ENCODE measurements around the gene MINK1.
"Not testable (repeated sequence)": the region's sequence is repeated elsewhere in the genome, so short reads cannot be mapped to it uniquely, and the experiment has no call there.

MINK1 gene

DNA sequence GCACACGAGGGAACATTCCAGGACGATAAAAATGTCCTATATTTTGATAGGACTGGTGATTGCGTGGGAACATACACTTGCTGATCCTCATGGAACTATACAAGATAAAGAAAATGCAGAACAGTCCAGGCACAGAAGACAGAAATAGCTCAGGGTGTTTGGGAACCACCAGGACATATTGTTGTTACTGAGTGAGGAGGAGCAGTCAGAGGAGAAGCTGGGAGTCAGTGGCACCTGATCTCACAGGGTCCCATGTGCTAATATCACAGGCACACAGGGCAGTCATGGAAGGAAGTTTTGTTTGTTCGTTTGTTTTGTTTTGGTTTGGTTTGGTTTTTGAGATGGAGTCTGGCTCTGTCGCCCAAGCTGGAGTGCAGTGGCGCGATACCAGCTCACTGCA is 20.4 kb upstream of the MINK1 start:
- no peak for DNase-seq

- DNase-seq = no peak
These were observed 18.0 kb upstream of the MINK1 start for GRCh38 chr17:4815043-4815675.

DNA sequence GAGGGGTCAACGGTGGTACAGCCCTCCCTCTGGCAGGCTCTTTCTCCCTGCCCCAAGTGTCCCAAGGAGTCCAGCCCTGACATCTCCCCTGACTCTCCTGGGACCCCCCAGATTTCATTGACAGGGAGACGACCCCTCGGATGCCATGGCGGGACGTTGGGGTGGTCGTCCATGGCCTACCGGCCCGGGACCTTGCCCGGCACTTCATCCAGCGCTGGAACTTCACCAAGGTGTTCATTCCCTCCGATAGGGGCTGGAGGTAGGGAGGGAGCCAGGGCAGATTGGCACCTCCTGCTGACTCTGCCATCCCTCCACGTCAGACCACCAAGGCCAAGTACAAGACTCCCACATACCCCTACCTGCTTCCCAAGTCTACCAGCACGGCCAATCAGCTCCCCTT is 16.3 kb upstream of the MINK1 start:
- no peak for DNase-seq

- DNase-seq = no peak
These were observed 14.9 kb upstream of the MINK1 start for GRCh38 chr17:4818276-4818675.

GRCh38 chr17:4822835-4823234 is 10.3 kb upstream of the MINK1 start:
- no peak for DNase-seq

DNA sequence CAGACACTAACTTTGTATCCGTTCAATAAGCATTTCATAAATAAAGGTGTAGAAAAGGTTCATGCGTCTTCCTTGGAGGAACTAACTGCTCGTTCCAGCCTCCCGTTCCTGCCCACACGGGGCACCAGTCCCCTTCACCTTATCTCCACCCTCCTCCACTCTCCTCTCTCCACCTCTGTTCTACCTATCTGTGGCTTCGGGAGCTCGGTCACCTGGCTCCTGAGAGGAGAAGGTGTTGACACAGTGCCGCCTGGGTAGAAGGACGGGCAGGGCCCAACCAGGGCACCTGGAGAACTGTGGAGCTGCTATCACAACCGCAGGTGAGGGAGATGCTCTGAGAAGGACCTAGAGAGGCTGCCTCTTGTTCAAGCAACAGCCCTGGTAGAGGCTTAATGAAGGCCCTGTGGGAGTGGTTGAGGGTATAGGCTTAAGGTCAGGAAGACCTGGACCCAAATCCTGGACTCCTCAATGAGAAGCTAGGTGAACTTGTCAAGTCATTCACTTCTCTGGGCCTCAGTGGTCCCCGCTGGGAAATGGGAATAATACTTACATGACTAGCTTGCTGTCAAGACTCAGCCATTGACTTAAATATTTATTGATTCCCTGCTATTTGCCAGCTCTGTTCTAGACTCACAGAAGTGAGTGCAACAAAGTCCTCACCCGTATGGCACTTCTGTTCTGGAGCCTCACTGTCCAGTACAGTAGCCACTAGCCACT is 9.6 kb upstream of the MINK1 start:
- no peak for DNase-seq

DNA sequence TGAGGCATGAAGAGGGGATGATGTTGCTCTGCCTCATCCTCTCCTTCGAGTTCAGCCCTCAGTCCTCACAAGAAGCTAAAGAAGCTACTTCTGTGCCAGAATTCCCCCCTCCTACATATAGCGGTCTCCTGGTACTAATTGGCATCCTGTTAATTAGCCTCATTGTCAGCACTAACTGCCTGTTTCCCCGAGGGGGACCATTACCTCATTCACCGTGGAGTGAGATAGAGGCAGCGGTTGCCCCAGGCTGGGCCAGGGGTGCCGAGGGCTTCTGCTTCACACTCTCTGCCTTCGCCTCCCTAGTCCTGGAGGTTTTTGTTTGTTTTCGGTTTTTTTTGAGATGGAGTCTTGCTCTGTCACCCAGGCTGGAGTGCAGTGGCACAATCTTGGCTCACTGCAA is 5.7 kb upstream of the MINK1 start:
- no peak for DNase-seq

- DNase-seq = not testable (repeated sequence)
These were observed 337 bp upstream of the MINK1 start for GRCh38 chr17:4832829-4833177.

DNA sequence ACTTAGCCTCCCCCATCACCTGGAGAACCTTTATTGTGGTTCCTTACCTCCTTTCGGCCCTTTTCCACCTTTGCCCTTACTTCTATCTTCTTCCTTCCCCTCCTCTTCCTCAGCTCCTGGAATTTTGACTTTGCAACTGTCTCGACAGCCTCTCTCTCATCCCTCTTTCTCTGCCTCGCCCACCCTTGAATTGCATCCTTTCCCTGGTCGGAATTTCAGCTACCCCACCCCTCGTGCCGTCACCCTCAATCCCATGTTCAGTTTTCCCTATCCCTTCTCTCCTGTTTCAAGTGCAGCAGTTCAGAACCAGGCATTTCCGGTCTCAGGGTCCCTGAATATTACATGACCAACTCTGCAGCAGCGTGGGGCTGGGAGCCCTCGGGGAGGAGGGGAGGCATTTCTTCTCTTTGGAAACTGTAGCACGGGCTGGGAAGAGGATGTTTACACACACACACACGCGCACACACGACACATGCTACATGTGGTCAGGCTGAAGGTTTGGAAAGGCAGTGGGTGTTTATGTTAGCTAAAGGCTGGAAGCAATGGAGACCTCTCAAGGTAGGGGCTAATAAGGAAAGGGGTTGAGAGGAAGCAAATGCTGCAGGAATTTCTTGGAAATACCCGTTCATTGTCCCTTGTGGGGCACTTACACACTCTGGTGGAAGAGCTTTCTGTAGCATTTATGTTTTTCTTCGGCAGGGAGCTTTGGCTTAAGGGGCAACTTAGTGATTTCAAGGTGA is 971 bp downstream of the MINK1 start:
- DNase-seq = no peak

- no peak for DNase-seq
These were observed 1.5 kb downstream of the MINK1 start for GRCh38 chr17:4834681-4835020.

GRCh38 chr17:4836221-4836620 is 3.1 kb downstream of the MINK1 start:
- DNase-seq = no peak

GRCh38 chr17:4837471-4838308 is 4.5 kb downstream of the MINK1 start:
- DNase-seq = no peak

- no peak for DNase-seq
These were observed 5.2 kb downstream of the MINK1 start for GRCh38 chr17:4838309-4838785.

- no peak for DNase-seq
These were observed 6.1 kb downstream of the MINK1 start for GRCh38 chr17:4839221-4839620.

DNA sequence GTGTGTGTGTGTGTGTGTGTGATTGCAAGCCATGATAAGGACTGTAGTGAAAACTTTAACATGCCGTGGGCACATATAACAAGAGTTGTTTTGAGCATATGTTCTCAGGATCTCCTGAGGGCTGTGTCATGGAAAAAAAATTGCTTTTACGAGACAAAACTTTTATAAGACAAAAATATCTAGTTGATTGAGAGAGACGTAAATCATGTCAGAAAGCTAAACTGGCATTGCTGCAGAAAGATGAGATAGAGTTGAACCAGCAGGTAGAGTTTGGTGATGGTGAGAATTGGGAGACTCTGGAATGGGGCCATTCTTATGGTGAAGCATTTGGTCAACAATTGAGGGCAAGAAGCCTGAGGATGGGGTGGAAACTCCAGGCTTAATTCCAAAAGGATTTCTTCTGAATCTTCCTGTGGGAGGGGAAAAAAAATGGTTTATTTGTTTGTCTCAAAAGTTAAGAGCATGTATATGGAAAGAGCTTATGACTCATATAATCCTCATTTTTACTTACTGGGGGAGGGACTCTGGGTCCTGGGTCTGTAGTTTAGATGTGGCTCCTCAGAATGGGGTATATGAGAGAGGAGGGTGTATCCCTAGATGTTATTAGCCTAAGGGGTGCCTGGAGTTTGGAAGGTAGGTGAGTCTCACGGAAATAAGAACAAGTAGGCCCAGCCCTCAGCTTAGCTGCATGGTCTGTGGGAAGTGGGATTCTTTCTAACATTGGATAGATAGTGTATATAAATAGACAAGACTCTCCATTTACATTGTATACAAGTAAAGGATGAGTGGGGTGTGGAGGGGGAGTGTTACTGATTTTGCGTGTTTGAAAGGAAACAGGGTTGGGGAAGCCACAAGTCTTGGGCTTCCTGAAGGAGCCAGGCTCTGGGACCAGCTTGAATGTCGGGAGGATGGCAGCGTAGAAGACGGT is 7.1 kb downstream of the MINK1 start:
- no peak for DNase-seq

- DNase-seq = no peak
These were observed 7.7 kb downstream of the MINK1 start for GRCh38 chr17:4840893-4841242.

DNA sequence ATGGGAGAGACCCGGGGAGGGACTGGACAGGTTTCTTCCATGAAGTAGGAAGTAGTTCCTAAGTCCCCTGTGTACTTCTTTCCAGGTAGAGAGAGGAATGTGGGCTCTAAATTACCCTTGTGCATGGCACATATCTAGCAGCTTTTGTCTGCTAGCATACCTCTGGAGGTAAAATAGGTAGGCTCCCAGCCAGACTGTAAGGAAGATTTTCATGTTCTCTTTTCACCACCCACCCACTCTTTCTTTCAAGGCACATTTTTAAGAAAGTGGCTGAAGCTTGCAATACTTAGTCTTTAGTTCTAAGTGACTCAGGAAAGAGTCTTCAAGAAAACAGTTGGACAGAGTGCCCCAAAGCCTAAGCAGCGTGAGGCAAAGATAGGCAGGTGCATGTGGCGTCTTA is 9.2 kb downstream of the MINK1 start:
- DNase-seq = no peak

GRCh38 chr17:4843321-4844000 is 10.3 kb downstream of the MINK1 start:
- no peak for DNase-seq

- no peak for DNase-seq
These were observed 12.0 kb downstream of the MINK1 start for GRCh38 chr17:4845118-4845517.

DNA sequence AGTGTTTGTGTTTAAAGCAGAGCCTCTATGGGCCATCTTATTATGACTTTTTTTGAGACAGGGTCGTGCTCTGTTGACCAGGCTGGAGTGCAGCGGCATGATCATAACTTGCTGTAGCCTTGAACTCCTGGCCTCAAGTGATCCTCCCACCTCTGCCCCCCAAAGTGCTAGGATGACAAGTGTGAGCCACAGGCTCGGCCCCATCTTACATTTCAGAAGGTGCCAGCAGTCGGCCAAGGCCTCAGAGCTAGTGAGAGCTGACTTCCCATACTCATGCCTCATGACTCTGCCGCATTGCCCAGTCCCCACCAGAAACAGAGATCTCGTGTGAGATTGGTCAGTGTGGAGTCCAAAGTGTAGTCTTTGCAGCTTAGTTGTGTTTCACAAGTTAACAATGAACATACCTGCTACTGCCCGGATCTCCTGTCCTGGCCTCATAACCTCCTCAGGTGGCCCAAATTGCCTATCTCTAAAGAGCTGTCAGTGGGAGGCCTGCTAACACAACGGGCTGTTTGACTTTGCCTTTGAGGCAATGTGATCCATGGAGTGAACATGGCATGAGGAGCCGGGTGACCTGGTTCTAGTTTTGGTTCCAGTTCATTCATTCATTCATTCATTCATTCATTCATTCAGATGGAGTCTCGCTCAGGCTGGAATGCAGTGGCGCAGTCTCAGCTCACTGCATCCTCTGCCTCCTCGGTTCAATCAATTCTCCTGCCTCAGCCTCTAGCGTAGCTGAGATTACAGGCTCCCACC is 13.7 kb downstream of the MINK1 start:
- no peak for DNase-seq

DNA sequence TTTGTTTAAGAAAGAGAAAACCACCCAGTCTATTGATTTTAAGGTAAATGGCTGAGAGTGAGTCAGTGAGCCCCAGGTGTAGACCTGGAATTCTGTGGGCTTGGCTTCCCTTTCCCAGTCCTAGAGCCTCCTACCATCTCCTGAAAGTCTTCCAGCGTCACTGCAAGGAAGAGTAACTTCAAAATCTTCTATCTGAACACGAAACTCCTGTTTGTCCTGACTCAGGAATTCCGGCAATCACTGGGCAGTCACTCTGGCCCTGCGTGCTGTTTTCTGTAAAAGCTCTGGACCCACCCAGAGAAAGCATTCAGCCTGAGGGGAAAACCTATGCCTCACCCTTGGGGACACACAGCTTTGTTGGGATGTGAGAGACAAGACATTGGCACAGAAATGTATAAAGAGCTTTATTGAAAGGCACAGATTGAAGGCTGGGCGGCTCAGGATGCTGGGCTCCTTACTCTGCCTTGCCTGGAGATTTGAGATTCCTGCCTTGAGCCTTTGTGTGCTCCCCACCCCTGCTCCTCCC is 15.9 kb downstream of the MINK1 start:
- DNase-seq = no peak

All from activated CD8-positive, alpha-beta memory T cell treated with anti-CD3 and anti-CD28 coated beads, Interleukin-2, amount 50 U/mL, for 48 hours (primary cell).